GM18498 (cell line): Measurements from ENCODE around the gene SMARCD2.
"Not testable (repeated sequence)": the region's sequence is repeated elsewhere in the genome, so short reads cannot be mapped to it uniquely, and the experiment has no call there.

Experiments used
- ATAC-seq: cut with Tn5 transposase; IDR thresholded peaks from one replicate; pipeline ENCODE4 v1.9.1; 2021; ENCODE audit warnings: mild to moderate bottlenecking, moderate library complexity; ENCODE audit not compliant: unreplicated experiment

The SMARCD2 gene

GRCh38 chr17:63816123-63816522 lies 26.4 kb downstream of the SMARCD2 start:
- ATAC-seq, result no peak

- no peak for ATAC-seq
Measured at GRCh38 chr17:63809970-63810369, 32.5 kb downstream of the SMARCD2 start.

GRCh38 chr17:63805591-63805990 lies 36.9 kb downstream of the SMARCD2 start:
- ATAC-seq, result no peak

- ATAC-seq, result no peak
Measured at GRCh38 chr17:63804328-63804727, 38.2 kb downstream of the SMARCD2 start.

GRCh38 chr17:63800783-63801182 lies 41.7 kb downstream of the SMARCD2 start:
- ATAC-seq, result no peak

GRCh38 chr17:63798572-63799106 lies 43.8 kb downstream of the SMARCD2 start:
- no peak for ATAC-seq

- ATAC-seq, result not testable (repeated sequence)
Measured at GRCh38 chr17:63796375-63796774, 46.1 kb downstream of the SMARCD2 start.

GRCh38 chr17:63792055-63792729 lies 50.3 kb downstream of the SMARCD2 start:
- ATAC-seq, result no peak

GRCh38 chr17:63790057-63790456 lies 52.4 kb downstream of the SMARCD2 start:
- no peak for ATAC-seq

GRCh38 chr17:63786971-63787711 lies 55.3 kb downstream of the SMARCD2 start:
- ATAC-seq, result no peak

- ATAC-seq, result no peak
Measured at GRCh38 chr17:63786117-63786516, 56.4 kb downstream of the SMARCD2 start.

GRCh38 chr17:63785556-63785955 lies 56.9 kb downstream of the SMARCD2 start:
- ATAC-seq, result no peak

GRCh38 chr17:63783522-63783921 lies 59.0 kb downstream of the SMARCD2 start:
- ATAC-seq, result no peak
